HFFc6 (cell line): Measurements from ENCODE around the gene ARL10. TPM values are rescaled to one million over a fixed set of nuclear protein-coding genes. Genes with fewer than 3 reads are reported as not detected.
A peak's percentile ranks its signal among the peaks of the same experiment; 100 is the strongest.
"Not testable (repeated sequence)": the region's sequence is repeated elsewhere in the genome, so short reads cannot be mapped to it uniquely, and the experiment has no call there.

ENCODE experiments used
- DNase-seq: peaks from one replicate; pipeline ENCODE4 v3.0.0-alpha.2; 2018
- H3K27ac Mint-ChIP-seq: 2 replicates; pipeline ENCODE4 v1.8.0; 2020; ENCODE audit warnings: mild to moderate bottlenecking, mixed read lengths
- H3K27me3 Mint-ChIP-seq: 2 replicates; pipeline ENCODE4 v1.8.0; 2021; ENCODE audit warnings: mild to moderate bottlenecking, moderate library complexity, mixed read lengths; ENCODE audit not compliant: insufficient read depth
- H3K36me3 Mint-ChIP-seq: 2 replicates; pipeline ENCODE4 v1.8.0; 2021; ENCODE audit warnings: low read depth, mixed read lengths
- H3K4me1 Mint-ChIP-seq: 2 replicates; pipeline ENCODE4 v1.8.0; 2020; ENCODE audit warnings: low read depth, mixed read lengths
- H3K4me3 Mint-ChIP-seq: 2 replicates; pipeline ENCODE4 v1.8.0; 2020; ENCODE audit warnings: mild to moderate bottlenecking, moderate library complexity, mixed read lengths
- H3K9me3 Mint-ChIP-seq: 2 replicates; pipeline ENCODE4 v1.8.0; 2020; ENCODE audit warnings: mild to moderate bottlenecking, mixed read lengths
- total RNA-seq, 6 experiments: library from RNA; stranded (reverse); fragmentation: NEBNext Ultra II Directional; extraction: Animal tissue kit (Norgen Biotek cat#: 25700); gene quantifications; 2 replicates in 1 of 6; 3 replicates in 5 of 6; pipeline ENCODE4 v1.2.3, GENCODE V29; 2021
- TF ChIP-seq, protein P1 (sequence below): fragments of 200-600 bp; sonication (generic); IDR thresholded peaks from 2 replicates; pipeline ENCODE4 v1.5.0; 2021; ENCODE audit warnings: antibody characterized with exemption, mild to moderate bottlenecking

Gene ARL10
- total RNA-seq, 6 experiments from 2014 or later, result 6.6 to 8.9 (median 8.0) TPM

DNA sequence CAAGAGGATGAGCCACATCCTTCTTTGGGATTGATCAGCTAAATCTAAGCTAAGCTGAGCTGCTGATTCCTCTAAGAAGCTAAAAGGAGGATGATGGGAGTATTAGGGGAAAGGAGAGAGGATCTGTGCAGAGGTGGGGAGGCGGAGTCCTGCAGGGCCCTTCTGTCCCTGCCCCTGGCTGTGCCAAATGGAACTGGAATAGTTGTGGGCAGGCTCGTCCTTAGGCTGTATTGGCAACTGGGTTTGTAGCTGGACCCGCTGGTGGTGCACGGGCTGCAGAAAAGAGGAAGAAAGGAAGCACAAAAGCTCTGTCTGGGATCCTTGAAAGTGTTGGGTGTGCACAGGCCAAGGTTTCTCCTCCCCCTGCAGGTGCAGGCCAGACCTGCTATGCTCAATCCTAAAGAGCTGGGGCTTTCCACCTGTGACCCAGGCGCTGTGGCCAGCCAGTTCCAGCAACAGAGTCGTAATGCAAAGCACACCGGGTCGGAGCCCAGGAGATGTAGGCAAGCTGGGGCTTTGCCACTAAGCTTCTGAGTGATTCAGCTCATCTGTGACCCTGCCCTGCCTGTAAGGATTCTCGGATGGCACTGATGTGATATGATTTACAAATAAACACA lies 41.3 kb downstream of the ARL10 start:
- H3K4me3 Mint-ChIP-seq, result no peak overlapping the region
- H3K36me3 Mint-ChIP-seq, result peaks cover 28% of the 10 kb centered on the region; the same call in 1 of the 2 replicates
- DNase-seq, result no peak

DNA sequence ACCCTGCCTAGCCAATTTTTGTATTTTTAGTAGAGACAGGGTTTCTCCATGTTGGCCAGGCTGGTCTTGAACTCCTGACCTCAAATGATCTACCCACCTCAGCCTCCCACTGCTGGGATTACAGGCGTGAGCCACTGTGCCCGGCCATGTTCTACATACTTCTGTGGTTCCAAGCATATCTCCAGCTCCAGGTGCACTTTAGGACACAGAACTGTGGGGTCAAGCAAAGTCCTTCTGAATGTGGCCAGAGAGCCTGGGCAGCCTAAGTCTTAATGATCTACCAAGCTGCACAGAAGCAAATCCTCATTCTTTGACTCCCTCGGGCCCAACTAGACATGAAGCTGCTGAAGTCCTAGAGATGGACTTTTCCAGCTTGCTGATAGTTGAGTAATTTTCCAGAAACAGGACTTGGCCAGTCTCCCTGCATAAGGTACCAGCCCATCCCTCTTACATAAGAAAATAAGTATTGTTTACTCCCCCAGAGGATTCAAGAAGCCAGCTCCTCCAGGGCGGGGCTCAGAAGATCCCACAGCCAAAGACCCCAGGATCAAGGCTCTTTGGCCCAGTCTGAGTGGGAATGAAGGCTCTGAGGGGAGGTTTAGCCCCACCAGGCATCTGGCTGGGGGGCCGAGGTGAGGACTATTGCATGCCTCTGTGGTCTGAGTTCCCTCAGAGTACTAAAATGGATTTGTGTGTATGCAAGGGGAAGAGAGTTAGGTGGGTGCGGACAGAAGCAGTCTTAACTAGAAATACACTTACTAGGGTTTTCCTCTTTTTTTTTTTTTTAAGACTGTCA lies 42.4 kb downstream of the ARL10 start:
- H3K27ac Mint-ChIP-seq, result no peak overlapping the region
- TF ChIP-seq, protein P1, sequence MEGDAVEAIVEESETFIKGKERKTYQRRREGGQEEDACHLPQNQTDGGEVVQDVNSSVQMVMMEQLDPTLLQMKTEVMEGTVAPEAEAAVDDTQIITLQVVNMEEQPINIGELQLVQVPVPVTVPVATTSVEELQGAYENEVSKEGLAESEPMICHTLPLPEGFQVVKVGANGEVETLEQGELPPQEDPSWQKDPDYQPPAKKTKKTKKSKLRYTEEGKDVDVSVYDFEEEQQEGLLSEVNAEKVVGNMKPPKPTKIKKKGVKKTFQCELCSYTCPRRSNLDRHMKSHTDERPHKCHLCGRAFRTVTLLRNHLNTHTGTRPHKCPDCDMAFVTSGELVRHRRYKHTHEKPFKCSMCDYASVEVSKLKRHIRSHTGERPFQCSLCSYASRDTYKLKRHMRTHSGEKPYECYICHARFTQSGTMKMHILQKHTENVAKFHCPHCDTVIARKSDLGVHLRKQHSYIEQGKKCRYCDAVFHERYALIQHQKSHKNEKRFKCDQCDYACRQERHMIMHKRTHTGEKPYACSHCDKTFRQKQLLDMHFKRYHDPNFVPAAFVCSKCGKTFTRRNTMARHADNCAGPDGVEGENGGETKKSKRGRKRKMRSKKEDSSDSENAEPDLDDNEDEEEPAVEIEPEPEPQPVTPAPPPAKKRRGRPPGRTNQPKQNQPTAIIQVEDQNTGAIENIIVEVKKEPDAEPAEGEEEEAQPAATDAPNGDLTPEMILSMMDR, result no peak
- H3K36me3 Mint-ChIP-seq, result peaks cover 24% of the 10 kb centered on the region; the same call in 1 of the 2 replicates
- H3K4me1 Mint-ChIP-seq, result peaks cover 22% of the 10 kb centered on the region
- H3K27me3 Mint-ChIP-seq, result no peaks in the 10 kb centered on the region; the same call in 1 of the 2 replicates
- no peak overlapping the region for H3K4me3 Mint-ChIP-seq
- no peak for DNase-seq
- no peaks in the 10 kb centered on the region for H3K9me3 Mint-ChIP-seq

More for the DNA sequence above, 41.3 kb downstream of the ARL10 start:
- TF ChIP-seq, protein P1, result no peak
- peaks cover 11% of the 10 kb centered on the region for H3K4me1 Mint-ChIP-seq
- no peaks in the 10 kb centered on the region for H3K9me3 Mint-ChIP-seq
- H3K27me3 Mint-ChIP-seq, result no peaks in the 10 kb centered on the region; the same call in 1 of the 2 replicates
- no peak overlapping the region for H3K27ac Mint-ChIP-seq

GRCh38 chr5:176408252-176408573 lies 42.9 kb downstream of the ARL10 start:
- not testable (repeated sequence) for H3K27me3 Mint-ChIP-seq, H3K4me3 Mint-ChIP-seq, H3K9me3 Mint-ChIP-seq, H3K27ac Mint-ChIP-seq, DNase-seq
- Mint-ChIP-seq H3K4me1 (peaks cover 27% of the 10 kb centered on the region), H3K36me3 (peaks cover 22% of the 10 kb centered on the region; the same call in 1 of the 2 replicates)

- H3K4me1 Mint-ChIP-seq, result peaks cover 31% of the 10 kb centered on the region
- no peak overlapping the region for H3K27ac Mint-ChIP-seq
- TF ChIP-seq, protein P1, result no peak
- H3K27me3 Mint-ChIP-seq, result no peaks in the 10 kb centered on the region; the same call in 1 of the 2 replicates
- no peak for DNase-seq
- H3K4me3 Mint-ChIP-seq, result no peak overlapping the region
- H3K36me3 Mint-ChIP-seq, result peaks cover 22% of the 10 kb centered on the region; the same call in 1 of the 2 replicates
- no peaks in the 10 kb centered on the region for H3K9me3 Mint-ChIP-seq
Observed at GRCh38 chr5:176408590-176408989, 43.3 kb downstream of the ARL10 start.

GRCh38 chr5:176409765-176410164 lies 44.5 kb downstream of the ARL10 start:
- H3K27ac Mint-ChIP-seq, result peak overlapping the region; percentile 18; the same call in 1 of the 2 replicates
- no peaks in the 10 kb centered on the region for H3K9me3 Mint-ChIP-seq
- TF ChIP-seq, protein P1, result no peak
- H3K27me3 Mint-ChIP-seq, result no peaks in the 10 kb centered on the region; the same call in 1 of the 2 replicates
- peaks cover 22% of the 10 kb centered on the region; the same call in 1 of the 2 replicates for H3K36me3 Mint-ChIP-seq
- no peak for DNase-seq
- H3K4me3 Mint-ChIP-seq, result no peak overlapping the region
- H3K4me1 Mint-ChIP-seq, result peaks cover 43% of the 10 kb centered on the region
